ENCODE data around the gene AKAP8.
"Not testable (repeated sequence)": the region's sequence is repeated elsewhere in the genome, so short reads cannot be mapped to it uniquely, and the experiment has no call there.

AKAP8 gene

DNA sequence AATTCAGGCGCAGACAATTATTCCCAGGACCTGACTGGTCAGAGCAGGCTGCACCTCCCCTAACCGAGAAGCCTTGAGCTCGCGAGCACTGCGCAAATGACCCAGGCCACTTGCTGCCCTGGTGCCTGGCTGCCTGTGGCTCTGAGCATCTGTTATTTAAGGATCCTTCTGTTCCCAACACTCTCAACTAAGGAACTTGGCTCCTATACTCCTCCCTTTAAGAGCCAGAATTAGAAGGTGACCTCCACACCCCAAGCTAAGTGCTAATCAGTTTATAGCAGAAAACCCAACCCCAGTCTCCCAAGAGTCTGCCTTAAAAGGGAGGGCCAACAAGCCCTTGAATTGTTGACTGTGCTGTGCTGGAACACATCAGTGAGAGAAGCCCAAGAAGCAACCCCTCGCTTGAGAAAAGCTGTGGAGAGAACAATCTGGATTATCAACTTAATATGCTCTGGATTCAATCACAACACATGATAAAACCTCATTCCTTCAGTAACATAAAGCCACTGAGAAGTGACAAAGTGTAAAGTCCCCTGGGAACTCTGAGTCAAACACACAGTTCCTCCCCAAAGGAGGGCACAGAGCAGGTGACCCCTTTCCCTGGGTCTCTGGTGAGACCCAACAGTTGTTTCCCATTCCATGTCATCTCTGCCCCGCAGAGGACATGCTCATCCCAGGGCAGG, 24.7 kb upstream of the AKAP8 start:
- no peak for DNase-seq (ENCODE audit: low read depth in 2 of 2)

GRCh38 chr19:15403151-15403531, 23.6 kb upstream of the AKAP8 start:
- DNase-seq (ENCODE audit: low read depth in 2 of 2): no peak

- no peak for DNase-seq (ENCODE audit: low read depth in 2 of 2)
These were observed 23.0 kb upstream of the AKAP8 start for GRCh38 chr19:15402411-15403150.

DNA sequence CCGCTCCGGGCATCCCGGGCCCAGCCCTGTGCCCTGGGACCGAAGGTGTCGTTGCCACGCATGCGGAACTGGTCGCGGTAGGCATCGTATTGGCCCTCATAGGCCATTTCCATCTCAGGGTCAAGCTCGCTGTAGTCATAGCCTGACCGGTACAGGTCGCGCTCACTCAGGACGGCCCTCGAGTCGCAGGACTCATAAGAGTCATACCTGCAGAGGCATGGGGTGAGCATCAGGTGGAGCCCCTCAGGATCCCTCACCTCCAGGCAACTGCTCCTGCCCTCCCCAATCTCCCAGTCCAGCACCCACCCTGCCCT, 21.8 kb upstream of the AKAP8 start:
- no peak for DNase-seq (ENCODE audit: low read depth in 2 of 2)

- no peak for DNase-seq (ENCODE audit: low read depth in 2 of 2)
These were observed 21.2 kb upstream of the AKAP8 start for GRCh38 chr19:15400521-15401396.

DNA sequence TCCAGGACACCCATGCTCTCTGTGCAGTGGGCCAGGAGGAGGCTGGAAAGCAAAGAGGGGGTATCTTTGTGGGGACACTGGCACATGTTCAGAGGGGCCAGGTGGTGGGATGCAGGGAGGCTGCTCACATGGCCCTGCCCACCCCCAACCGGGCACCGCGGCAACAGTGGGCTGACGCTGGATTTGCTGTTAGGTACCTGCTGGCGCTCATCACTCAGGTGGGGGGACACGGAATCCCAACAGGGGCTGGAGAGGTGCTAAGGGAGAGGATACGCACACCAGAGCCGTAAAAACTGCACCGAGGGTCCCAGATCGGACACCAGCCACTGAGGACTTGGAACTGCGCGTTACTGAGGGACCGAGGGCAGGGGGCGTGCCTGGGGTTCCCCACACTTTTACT, 20.0 kb upstream of the AKAP8 start:
- no peak for DNase-seq (ENCODE audit: low read depth in 2 of 2)

- DNase-seq (ENCODE audit: low read depth in 2 of 2): no peak
These were observed 19.6 kb upstream of the AKAP8 start for GRCh38 chr19:15399234-15399515.

- no peak for DNase-seq (ENCODE audit: low read depth in 2 of 2)
These were observed 19.1 kb upstream of the AKAP8 start for GRCh38 chr19:15398501-15399233.

GRCh38 chr19:15397782-15398181, 18.2 kb upstream of the AKAP8 start:
- no peak for DNase-seq (ENCODE audit: low read depth in 2 of 2)

- no peak for DNase-seq (ENCODE audit: low read depth in 2 of 2)
These were observed 17.6 kb upstream of the AKAP8 start for GRCh38 chr19:15397236-15397635.

DNA sequence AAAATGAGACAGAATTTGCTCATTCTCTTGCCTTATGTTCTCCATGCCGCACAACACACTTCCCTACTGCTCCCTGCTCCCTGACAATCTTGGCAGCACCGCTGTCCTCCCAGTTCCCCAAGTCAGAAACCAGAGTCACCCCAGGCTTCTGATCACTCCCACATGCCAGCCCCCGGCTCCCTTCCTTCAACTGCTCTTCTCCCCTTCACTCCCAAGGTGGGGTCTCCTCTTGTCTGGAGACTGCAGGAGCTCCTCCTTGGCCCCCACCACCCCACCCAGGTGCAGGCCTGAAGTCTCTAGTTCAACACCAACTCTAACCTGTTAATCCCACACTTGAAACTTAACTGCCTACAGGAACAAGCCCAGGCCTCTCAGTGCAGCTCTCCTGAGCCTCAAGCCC, 16.8 kb upstream of the AKAP8 start:
- DNase-seq (ENCODE audit: low read depth in 2 of 2): no peak

GRCh38 chr19:15395251-15395650, 15.7 kb upstream of the AKAP8 start:
- not testable (repeated sequence) for DNase-seq (ENCODE audit: low read depth in 2 of 2)

GRCh38 chr19:15394426-15394825, 14.8 kb upstream of the AKAP8 start:
- DNase-seq (ENCODE audit: low read depth in 2 of 2): no peak

- no peak for DNase-seq (ENCODE audit: low read depth in 2 of 2)
These were observed 14.4 kb upstream of the AKAP8 start for GRCh38 chr19:15393963-15394362.

GRCh38 chr19:15390814-15391213, 11.2 kb upstream of the AKAP8 start:
- DNase-seq (ENCODE audit: low read depth in 2 of 2): no peak

DNA sequence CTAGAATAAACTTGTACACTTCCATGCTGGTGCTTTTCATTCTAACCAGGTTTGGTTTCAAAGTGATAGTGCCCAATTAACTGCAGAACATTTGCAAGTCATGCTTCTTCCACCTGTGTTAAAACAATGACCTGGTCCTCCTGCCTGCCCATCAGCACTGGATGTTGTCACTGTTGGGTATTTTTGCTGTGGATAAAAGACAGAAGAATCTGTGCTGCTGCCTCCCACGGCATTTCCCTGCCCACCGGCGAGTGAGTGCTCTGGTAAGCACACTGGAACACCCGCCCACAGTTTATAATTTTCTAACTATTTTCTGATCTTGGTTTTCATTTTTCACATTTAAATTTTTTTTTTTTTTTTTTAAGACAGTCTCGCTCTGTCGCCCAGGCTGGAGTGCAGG, 2.3 kb upstream of the AKAP8 start:
- no peak for DNase-seq (ENCODE audit: low read depth in 2 of 2)

DNA sequence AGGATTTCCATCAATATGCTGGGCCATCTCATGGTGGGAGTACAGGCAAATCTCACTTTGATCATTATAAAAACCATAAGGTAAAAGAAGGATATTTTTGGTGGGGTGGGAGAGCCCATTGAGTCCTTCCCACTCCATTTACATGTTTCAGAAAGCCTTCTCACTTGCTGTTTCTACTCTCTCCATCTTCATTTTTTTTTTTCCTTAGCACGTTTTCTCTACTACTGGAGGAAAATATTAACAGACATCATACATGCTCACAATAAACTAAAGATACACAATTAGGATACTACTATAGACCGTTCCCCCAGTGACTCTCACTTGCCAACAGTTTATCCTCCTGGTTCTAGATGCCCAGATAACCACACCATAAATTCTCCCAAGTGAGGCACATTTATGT, 1.8 kb upstream of the AKAP8 start:
- DNase-seq (ENCODE audit: low read depth in 2 of 2): no peak

DNA sequence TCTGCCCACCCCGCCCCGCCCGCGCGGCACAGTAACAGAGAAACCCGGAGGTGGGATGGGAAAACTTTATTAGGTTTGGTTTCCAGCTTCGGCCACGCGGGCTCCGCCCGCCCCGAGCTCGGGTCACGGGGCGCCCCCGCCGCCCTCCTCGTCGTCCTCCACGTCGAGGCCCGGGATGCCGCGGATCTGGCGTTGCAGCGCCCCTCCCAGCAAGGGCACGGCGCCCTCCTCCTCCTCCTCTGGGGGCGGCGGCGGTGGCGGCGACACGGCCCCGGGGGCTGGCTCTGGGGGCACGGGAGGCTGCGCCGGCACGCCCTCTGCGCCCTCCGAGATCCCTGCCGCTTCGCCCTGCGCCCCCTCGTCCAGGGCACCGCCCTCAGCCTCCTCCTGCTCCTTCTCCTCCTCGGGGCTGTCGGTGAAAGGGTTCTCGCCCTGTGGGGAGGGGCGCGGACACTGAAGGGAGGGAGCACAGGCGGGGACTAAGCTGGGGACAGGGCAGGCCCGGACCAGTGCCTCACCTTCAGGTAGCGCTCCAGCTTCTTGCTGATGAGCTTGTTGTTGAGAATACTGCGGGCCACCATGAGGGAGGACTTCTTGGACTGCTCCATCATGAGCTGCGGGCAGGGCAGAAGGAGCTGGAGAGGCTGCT, 536 bp upstream of the AKAP8 start:
- DNase-seq (ENCODE audit: low read depth in 2 of 2): no peak

- DNase-seq (ENCODE audit: low read depth in 2 of 2): peak; percentile 18 to 49
These were observed 979 bp downstream of the AKAP8 start for GRCh38 chr19:15378534-15379082.

DNA sequence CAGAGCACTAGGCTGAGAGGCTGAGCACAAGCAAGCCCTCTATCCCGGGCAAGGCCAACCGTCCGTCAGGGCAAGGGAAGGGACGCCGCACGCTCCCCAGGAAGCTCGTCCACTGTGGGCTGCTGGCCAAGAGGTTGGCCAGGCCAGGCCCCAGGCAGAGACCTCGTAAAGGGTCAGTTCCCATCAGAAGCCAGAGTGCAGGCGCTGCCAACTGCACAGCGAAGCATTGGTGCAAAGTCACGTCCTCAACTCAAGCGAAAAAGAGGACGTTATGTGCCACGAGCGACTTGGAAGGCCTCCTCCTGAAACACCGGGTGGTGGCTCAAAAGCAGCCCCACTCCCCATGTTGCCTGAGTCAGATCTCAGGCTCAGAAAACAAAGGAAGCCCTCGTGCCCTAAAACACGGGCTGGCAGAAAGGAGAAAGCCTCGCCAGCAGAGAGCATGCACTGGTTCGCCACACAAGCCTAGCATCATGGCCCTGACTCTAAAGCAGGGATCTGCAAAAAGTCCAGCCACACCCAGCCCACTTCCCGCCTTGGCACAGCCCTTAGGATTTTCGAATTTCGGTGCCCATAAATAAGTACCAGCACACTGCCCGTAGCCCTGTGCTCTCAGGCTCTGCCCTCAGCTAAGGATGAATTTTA, 4.7 kb downstream of the AKAP8 start:
- DNase-seq (ENCODE audit: low read depth in 2 of 2): no peak

DNA sequence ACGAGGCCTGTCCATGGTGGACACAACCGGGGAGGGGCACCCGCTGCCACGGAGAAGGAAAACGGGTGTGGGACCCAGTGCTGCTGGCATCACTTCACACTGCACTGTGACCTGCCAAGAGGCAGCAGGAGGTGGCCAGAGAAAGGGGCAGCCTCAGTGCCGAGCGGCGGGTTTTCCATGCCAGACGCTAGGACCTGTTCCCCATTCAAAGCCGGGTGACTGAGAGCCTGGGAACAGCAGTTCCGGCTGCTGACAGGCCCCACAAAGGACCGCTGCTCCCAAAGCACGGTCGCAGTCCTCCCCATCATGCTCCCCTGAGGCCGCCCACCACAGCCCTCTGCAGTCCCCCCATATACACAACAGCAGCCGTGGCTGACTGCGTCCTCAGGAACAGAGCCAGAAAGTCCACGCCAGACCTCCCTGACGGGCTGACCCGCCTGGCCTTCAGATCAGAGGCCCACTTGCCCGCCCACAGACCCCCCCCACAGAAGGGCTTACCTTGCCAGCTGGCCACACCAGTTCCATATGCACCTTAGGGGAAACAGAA, 5.4 kb downstream of the AKAP8 start:
- no peak for DNase-seq (ENCODE audit: low read depth in 2 of 2)
